HL-60/S4 (cell line): Measurements from ENCODE around the gene GABPA.

Experiments used
- in situ Hi-C: fragments of 300-500 bp; cut with MboI; formaldehyde crosslinking; loops from 2 replicates; pipeline ENCODE4 v1.14.3; 2022; ENCODE audit warnings: low sequenced_read_pairs

Gene GABPA

DNA sequence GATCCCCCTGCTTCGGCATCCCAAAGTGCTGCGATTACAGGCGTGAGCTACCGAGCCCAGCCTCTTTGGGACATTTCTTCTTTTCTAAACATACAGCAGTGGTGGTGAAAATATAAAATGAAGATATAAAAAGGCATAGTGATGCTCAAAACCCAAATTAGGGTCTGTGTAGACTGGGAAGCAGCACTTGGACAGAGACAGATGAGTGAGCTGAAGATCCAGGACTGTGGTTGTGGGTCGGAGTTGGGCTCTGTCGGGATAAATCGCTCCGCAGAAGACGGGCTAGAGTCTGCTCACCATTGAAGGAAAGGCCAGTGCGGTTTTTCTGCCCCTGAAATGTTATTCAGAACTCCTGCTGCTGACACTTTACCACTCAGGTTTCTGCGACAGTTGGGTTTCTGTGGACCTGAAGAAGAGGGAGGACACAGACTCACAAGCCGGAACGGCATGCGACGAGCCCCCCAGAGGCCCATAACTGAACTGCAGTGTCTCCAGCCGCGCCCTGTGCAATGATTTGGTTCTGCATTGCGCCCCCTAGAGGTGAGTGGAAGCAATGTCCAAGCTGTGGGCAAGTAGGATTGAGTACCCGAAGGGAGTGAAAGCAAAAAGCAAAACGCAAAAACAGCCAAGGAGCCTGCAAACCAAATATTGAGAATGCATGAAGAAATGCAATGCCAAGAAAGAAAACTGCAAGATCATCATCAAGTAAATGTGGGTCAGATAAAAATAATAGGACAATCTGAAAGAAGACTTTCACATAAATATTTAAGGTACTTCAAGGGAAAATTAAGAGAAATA, 66.6 kb downstream of the GABPA start:
- in situ Hi-C loops, result no loop called here

DNA sequence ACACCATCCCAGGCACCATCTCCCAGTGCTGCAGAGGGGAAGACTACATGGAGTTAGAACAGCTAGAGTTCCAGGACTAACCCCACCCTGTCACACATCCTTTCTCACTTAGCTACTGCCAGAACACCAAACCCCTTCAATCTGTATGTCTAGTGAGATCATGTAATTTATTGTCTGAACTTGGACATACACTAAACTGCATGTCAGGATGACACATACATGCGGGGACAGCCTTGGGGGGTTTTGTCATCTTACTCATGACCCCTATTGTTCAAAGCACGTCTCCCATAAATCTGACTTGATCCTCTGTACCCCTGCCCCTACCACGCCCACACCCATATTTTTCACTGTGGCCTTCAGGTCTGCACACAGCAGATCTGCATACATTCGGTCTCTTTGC, 71.3 kb downstream of the GABPA start:
- in situ Hi-C loops, result no loop called here

DNA sequence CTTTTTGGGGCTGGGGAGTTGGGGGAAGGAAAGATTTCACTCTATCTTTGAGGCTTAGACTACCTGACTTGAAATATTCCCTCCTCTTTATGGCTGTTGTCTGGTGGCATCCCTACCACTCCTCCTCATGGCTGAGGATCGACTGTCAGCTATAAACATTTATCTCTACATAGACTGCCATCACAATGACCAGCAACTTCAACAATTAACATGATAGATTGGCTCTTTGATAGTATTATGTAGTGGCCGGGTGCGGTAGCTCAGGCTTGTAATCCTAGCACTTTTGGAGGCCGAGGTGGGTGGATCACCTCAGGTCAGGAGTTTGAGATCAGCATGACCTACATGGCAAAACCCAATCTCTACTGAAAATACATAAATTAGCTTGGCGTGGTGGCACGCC, 72.4 kb downstream of the GABPA start:
- in situ Hi-C loops, result no loop called here

DNA sequence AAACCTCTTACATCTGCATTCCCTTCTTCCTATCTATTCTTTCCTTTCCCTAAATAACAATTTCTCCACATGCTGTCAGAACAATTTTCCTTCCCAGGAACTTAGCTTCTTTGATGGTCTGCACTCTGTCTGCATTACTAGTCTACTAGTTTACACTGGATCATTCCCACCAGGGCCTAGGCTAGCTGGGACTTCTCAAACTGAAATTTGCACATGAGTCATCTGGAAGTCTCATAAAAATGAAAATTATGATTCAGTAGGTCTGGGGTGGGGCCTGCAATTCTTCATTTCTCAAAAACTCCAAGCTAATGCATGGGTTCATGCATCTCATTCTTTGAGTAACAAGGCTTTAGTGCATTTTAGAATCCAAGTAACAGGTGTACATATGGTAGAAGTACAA, 74.2 kb downstream of the GABPA start:
- in situ Hi-C loops, result no loop called here

DNA sequence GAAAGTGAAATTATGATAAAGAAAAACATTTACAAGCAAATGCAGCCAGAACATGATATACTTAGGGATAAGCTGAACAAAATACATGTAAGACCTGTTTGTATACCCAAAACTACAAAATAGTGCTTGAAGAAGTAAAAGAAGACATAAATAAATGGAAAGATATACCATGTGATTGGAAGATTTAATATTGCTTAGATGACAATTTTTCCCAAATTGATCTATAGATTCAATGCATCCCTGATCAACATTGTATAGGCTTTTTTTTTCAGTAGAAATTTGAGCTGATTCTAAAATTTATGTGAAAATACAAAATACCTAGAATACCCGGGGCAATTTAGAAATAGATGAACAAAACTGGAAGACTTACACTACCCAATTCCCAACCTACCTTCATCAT, 76.4 kb downstream of the GABPA start:
- in situ Hi-C loops, result no loop called here

DNA sequence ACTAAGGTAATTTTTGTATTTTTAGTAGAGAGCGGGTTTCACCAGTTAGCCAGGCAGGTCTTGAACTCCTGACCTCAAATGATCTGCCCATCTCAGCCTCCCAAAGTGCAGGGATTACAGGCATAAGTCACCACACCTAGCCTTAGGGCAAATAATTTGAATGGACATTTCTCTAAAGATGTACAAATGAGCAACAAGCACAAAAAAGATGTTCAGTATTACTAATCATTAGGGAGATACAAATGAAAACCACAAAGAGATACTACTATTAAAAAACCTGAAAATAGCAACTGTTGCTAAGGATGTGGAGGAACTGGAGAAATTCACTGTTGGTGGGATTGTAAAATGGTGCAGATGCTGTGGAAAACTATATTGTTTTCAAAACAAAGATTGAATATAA, 79.1 kb downstream of the GABPA start:
- in situ Hi-C loops, result no loop called here

DNA sequence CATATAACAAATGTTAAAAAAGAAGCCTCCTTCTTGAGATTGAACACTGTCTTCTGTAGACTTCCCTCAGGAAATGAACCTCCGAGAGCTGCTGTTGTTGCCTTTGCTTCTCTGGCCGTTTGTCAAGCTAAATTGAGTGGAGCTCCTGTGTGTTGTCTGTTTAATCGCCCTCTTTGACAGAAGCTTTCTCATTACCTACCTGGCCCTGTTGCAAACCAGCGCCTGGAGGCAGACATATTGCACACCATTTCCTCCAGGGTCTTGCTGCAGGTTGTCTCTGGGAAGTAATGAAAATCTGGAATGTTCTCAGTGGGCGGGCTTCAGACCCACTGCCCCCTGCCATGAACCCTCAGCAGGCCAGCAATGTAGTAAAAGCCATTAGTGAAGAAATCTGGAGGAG, 83.3 kb downstream of the GABPA start:
- in situ Hi-C loops, result no loop called here

DNA sequence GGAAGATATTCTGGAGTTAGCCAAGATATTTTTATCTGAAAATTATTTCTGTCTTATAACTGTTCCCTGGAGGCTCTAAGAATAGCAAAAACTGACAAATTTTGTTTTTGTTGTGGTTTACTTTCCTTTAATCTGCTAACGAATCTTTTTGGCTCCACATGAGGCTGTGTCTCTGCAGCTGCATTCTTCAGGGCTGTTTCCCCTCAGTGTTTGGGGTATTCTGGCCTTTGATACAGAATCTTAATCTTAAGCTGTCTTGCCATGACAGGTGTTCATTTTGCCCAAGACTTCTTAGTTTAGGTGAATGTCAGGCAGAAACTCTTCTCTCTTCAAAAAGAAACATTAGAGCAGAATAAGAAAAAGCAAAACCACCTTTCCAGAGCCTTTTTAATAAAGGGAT, 83.8 kb downstream of the GABPA start:
- in situ Hi-C loops, result no loop called here
